Renal cortex interstitium (tissue), 15 donors: Measurements from ENCODE around the gene OSCP1. TPM values are rescaled to one million over a fixed set of nuclear protein-coding genes. Genes with fewer than 3 reads are reported as not detected.
"Not testable (repeated sequence)": the region's sequence is repeated elsewhere in the genome, so short reads cannot be mapped to it uniquely, and the experiment has no call there.

Experiments used
- DNase-seq, 11 donors: peaks; one replicate each; pipeline ENCODE4 v3.0.0-alpha.2; 2013; ENCODE audit warnings: low read depth in 9 of 11, low spot score in 4 of 11; ENCODE audit errors: extremely low read depth in 1 of 11
- long read RNA-seq, 16 experiments: transcript quantifications; one replicate each; lab custom pipeline, GENCODE V29; 2026
- polyA plus RNA-seq, 3 donors: library from polyadenylated mRNA; unstranded; fragments of 120-200 nt; gene quantifications; one replicate each; pipeline ENCODE4 v1.2.1, GENCODE V29; 2013; ENCODE audit not compliant: insufficient read length in 3 of 3

OSCP1 gene, protein sequence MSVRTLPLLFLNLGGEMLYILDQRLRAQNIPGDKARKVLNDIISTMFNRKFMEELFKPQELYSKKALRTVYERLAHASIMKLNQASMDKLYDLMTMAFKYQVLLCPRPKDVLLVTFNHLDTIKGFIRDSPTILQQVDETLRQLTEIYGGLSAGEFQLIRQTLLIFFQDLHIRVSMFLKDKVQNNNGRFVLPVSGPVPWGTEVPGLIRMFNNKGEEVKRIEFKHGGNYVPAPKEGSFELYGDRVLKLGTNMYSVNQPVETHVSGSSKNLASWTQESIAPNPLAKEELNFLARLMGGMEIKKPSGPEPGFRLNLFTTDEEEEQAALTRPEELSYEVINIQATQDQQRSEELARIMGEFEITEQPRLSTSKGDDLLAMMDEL
- polyA plus RNA-seq: 10 to 100 TPM; 21.2 to 32.4 (median 22.6) TPM
- long read RNA-seq, donor 1, partial matches to known transcripts: 0 of 4 reads
- long read RNA-seq, donor 1, other reads (novel, unspliced or antisense): 0 of 4 reads
- long read RNA-seq, donor 2, partial matches to known transcripts: 0 of 2 reads
- long read RNA-seq, donor 2, other reads (novel, unspliced or antisense): 0 of 2 reads
- long read RNA-seq, donor 3, transcript OSCP1-201 (10 exons, 1,455 nt): major isoform, 6 of 8 reads
- long read RNA-seq, donor 3, partial matches to known transcripts: 0 of 8 reads
- long read RNA-seq, donor 3, other reads (novel, unspliced or antisense): 0 of 8 reads
- long read RNA-seq, donor 4, partial matches to known transcripts: 0 of 2 reads
- long read RNA-seq, donor 4, other reads (novel, unspliced or antisense): 0 of 2 reads
- long read RNA-seq, donor 5: 0 reads
- long read RNA-seq, donor 6, transcript OSCP1-201 (10 exons, 1,455 nt): major isoform, 7 of 9 reads
- long read RNA-seq, donor 6, partial matches to known transcripts: 0 of 9 reads
- long read RNA-seq, donor 6, other reads (novel, unspliced or antisense): 0 of 9 reads
- long read RNA-seq, donor 7, partial matches to known transcripts: 0 of 5 reads
- long read RNA-seq, donor 7, other reads (novel, unspliced or antisense): 0 of 5 reads
- long read RNA-seq, donor 8, transcript OSCP1-201 (10 exons, 1,455 nt): major isoform, 7 of 15 reads
- long read RNA-seq, donor 8, partial matches to known transcripts: 5 of 15 reads
- long read RNA-seq, donor 8, other reads (novel, unspliced or antisense): 0 of 15 reads
- long read RNA-seq, donor 9, partial matches to known transcripts: 0 of 2 reads
- long read RNA-seq, donor 9, other reads (novel, unspliced or antisense): 0 of 2 reads
- long read RNA-seq, donor 10, partial matches to known transcripts: 0 of 3 reads
- long read RNA-seq, donor 10, other reads (novel, unspliced or antisense): 0 of 3 reads
- long read RNA-seq, donor 11, transcript OSCP1-202 (5 exons, 767 nt): major isoform, 5 of 7 reads
- long read RNA-seq, donor 11, partial matches to known transcripts: 0 of 7 reads
- long read RNA-seq, donor 11, other reads (novel, unspliced or antisense): 0 of 7 reads
- long read RNA-seq, donor 12, partial matches to known transcripts: 0 of 2 reads
- long read RNA-seq, donor 12, other reads (novel, unspliced or antisense): 0 of 2 reads
- long read RNA-seq, donor 13, transcript OSCP1-201 (10 exons, 1,455 nt): major isoform, 10 of 12 reads
- long read RNA-seq, donor 13, partial matches to known transcripts: 0 of 12 reads
- long read RNA-seq, donor 13, other reads (novel, unspliced or antisense): 0 of 12 reads
- long read RNA-seq, donor 14, partial matches to known transcripts: 0 of 3 reads
- long read RNA-seq, donor 14, other reads (novel, unspliced or antisense): 0 of 3 reads
- long read RNA-seq, donor 15, partial matches to known transcripts: 0 of 2 reads
- long read RNA-seq, donor 15, other reads (novel, unspliced or antisense): 0 of 2 reads
- long read RNA-seq, donor 16, transcript OSCP1-201 (10 exons, 1,455 nt): major isoform, 13 of 16 reads
- long read RNA-seq, donor 16, partial matches to known transcripts: 0 of 16 reads
- long read RNA-seq, donor 16, other reads (novel, unspliced or antisense): 0 of 16 reads

DNA sequence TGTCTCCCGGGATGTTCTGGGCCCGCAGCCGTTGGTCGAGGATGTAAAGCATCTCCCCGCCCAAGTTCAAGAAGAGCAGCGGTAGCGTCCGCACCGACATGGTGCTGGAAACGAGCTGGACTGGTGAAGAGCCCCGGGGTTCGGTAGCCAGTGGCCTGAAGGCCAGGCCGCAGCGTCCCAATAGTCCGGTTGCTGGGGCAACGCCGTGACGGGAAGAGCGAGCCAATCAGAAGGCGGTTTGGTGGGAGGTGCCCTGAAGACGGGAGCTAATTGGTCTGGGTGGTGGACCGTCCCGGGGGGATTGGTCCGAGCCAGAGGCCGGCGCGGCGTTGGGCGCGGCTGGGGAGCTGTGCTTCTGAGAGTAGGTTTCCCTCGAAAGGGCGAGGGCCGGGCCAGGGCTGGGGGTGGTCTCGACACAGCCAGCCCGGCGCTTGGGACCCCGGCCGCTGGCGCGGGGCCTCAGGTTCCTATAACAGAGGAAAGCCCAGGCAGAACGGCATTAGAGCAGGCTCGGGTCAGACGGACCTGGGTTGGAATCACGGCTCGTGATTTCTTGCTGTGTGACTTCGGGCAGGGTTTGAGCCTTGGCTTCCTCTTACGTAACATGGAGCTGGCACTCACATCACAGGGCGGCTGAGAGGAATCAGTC lies at the start of gene OSCP1:
TSS of gene OSCP1 (minus strand) at position 182 of the 649 bp plus-strand sequence. CDS start at position 100, 82 bp downstream.
- peak; percentile 91 to 97 (median 95) for DNase-seq

DNA sequence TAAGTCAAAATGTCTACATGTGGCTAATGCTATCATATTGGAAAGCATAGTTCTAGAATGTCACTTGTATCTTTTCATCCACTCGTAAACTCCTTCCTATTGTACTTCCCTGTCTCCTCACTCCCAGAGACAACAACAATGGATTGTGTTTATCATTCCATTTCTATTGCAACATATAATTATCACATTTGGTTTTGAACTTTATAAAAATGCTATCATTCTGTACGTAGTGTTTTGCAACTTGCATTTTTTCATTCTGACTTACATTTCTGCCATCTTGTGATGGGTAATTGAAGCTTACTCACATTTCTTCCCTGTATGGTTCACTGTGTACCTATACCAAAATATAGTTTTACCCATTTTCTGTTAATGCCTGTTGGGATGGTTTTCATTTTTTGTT lies 47.0 kb upstream of the OSCP1 start:
- no peak for DNase-seq

DNA sequence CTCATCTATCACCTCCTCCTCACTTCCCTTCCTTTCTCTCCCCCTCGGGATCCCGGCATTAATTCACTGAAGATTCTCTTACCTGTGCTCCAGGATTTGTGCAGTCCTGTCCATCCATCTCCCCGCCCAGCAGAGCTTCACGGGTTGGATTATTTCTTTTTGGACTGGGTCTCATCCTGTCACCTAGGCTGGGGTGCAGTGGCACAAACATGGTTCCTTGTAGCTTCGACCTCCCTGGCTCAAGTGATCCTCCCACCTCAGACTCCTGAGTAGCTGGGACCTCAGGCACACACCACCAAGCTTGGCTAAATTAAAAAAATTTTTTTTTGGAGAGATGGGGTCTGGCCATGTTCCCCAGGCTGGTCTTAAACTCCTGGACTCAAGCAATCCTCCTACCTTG lies 44.7 kb upstream of the OSCP1 start:
- DNase-seq: no peak

DNA sequence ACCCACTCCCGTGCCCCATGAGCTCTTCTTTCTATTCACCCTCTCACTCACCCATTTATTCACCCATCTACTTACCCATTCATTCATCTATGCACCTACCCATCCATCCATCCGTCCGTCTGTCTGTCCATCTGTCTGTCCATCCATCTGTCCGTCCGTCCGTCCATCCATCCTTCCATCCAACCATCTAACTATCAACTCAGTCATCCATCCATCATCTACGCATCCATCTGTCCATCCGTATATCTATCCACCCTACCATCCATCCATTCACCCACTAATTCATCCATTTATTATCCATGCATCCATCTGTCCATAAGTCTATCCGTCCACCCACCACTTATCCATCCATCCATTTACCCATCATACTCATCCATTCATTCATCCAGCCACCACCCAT lies 43.3 kb upstream of the OSCP1 start:
- no peak for DNase-seq

DNA sequence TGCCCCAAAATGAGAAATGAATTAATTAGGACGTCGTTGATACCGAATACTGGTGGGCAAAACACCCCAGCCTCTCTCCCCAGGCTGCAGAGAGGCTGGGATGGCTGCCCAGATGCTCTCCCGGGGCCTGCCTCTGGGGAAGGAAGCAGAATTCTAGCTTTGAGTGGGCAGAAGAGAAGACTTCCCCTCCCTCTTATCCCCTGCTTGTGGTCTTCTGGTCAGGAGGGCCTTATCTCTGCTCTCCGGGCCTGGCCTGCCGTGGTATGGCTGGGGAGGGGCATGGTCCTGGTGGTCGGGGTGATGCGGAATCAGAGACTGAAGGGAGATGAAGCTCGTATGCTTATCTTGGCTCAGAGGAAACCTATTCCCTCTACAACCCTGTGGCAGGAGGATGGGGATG lies 42.2 kb upstream of the OSCP1 start:
- no peak for DNase-seq

DNA sequence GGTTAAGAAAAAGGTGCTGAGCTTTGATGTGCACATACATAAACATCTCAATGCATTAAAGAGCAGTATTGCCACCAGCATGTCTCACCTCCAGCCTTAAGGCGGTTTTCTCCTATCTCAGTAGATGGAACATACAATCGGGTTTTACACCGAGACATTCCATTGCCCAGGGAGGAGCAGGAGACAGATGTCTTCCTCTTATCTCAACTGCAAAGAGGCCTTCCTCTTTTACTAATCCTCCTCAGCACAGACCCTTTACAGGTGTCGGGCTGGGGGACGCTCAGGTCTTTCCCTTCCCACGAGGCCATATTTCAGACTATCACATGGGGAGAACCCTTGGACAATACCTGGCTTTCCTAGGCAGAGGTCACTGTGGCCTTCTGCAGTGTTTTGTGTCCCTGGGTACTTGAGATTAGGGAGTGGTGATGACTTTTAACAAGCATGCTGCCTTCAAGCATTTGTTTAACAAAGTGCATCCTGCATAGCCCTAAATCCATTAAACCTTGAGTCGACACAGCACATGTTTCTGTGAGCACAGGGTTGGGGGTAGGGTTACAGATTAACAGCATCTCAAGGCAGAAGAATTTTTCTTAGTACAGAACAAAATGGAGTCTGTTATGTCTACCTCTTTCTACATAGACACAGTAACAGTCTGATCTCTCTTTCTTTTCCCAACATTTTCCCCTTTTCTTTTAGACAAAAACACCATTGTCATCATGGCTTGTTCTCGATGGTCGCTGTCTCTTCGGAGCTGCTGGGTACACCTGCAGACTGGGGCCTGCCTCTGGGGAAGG lies 39.2 kb upstream of the OSCP1 start:
- not testable (repeated sequence) for DNase-seq

DNA sequence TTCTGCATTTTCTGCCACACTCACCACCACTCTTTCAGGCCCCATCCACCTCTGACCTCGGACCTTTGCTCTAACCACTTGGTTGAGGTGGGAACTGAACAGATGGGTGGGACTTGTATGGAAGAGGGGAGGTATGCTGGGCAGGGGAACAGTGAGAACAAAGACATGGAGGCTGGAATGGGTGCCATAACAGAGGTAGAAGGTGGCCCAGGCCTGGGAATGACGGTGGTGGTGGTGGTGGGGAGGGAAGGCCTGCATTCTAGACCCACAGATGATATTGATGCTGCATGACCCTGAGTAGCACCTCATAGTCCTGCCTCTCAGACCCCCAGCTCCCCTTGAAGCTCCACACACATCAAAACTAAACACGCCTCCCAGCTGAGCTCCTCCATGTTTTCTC lies 37.7 kb upstream of the OSCP1 start:
- DNase-seq: no peak

DNA sequence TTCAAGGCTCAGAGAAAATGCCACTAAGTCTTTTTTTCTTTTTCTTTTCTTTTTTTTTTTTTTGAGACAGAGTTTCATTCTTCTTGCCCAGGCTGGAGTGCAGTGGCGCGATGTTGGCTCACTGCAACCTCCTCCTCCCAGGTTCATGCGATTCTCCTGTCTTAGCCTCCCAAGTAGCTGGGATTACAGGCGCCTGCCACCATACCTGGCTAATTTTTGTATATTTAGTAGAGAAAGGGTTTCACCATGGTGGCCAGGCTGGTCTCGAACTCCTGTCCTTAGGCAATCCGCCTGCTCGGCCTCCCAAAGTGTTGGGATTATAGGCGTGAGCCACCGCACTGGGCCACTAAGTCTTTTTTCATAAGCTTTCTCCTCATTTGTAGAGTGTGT lies 37.1 kb upstream of the OSCP1 start:
- DNase-seq: not testable (repeated sequence)

DNA sequence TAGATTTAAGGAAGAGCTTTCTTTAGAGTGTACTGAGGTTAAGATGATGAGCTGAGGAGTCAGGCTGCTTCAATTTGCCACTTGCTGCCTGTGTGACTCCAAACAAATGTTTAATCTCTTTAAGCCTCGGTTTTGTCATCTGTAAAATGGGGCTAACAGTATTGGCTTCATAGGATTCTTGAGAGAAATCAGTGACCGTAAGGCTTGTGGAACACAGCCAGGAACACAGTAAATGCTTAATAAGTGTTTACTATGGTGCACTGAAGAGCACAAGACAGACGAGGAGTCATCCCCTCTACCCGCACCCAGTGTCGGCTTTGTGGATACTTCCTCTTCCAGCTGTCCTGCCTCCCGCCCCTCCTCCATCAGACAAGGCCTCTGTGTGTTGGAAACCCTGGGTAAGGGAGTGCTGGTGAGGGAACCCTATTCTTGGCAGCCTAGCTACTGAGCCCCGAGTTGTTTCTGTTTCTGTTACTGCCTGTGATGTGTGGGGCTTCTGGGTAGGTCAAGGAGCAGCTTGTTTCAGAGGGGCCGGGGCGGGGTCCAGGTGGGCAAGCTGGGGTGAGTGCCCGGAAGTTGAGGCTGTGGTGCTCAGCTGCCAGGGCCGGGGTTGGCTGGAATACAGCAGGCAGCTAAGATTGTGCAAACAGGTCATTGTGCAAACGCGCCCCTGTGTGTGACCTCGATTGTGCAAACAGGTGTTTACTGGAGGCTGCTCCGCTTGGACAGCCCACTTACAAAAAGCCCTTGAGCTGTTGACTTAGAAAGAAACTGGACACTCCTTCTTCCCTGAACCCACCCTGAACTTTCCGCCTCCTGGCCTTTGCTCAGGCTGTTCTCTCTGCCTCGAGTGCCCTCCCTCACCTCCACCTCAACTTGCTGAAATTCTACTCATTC lies 36.4 kb upstream of the OSCP1 start:
- peak in 1 of 11 donors; percentile 29 for DNase-seq

DNA sequence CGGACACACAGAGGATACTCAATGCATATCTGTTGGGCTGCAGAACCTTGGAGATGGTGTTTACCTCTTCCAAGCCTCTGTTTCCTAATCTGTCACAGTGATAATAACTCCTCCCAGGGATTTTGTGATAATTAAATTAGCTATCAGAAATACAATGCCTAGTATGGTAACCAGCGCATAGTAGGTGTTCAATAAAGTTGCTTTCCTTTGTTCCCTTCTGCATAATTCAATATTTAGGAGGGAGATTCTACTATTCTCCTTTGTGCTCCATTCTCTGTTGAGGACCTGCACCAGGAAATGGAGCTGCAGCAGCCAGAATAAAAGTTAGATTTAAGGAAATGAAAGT lies 35.8 kb upstream of the OSCP1 start:
- DNase-seq: no peak

DNA sequence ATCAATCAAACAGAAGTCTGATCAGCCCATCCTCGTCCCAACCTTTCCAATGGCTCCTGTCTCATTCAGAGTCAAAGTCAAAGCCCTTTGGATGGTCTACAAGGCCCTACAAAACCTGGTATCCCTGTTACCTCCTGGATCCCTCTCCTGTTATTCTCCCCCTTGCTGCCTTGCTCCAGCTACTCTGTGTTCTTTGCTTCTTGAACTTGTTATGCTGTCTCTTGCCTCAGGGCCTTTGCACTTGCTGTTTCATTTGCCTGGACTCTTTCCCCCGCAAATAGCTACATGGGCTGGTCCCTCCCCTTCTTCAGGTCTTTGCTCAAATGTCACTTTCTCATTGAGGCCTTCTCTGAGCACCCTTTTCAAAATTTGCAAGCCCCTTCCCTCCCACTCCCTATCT lies 33.8 kb upstream of the OSCP1 start:
- DNase-seq: no peak

DNA sequence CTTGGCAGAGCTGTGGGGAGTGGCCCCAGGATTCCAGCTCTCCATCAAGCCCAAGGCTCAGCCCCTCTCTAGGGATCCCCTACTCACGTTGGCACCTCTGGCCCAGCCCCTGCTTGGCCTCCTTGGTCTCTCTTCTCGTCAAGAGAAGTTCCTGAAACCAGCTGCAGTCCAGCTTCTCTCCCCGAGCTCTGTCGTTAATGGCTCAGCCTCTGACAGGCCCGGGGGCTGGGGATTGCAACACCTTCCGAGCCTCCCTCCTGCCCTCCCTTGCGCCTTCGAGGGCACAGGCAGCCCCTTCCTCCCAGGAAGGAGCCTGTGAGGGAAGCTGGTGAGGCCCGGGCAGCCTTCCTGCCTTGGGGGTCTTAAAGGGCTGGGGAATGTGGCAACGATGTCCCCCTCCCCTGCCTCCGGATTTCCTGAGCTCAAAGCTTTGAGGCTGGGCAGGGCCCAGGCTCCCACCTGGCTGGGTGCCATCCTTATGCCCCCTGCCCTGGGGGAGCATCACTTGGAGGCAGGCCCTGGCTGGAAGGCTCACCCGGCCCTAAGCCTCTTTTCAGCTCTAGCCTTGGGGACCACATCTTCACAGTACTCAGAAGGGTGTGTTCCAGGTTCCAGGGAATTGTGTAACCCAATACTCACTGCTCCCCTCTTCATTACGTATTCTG lies 32.6 kb upstream of the OSCP1 start, which contains the start of gene CSF3R:
TSS of gene CSF3R (minus strand) at position 190 of the 665 bp plus-strand sequence. CDS start 3,417 bp downstream, outside the sequence.
- no peak for DNase-seq

DNA sequence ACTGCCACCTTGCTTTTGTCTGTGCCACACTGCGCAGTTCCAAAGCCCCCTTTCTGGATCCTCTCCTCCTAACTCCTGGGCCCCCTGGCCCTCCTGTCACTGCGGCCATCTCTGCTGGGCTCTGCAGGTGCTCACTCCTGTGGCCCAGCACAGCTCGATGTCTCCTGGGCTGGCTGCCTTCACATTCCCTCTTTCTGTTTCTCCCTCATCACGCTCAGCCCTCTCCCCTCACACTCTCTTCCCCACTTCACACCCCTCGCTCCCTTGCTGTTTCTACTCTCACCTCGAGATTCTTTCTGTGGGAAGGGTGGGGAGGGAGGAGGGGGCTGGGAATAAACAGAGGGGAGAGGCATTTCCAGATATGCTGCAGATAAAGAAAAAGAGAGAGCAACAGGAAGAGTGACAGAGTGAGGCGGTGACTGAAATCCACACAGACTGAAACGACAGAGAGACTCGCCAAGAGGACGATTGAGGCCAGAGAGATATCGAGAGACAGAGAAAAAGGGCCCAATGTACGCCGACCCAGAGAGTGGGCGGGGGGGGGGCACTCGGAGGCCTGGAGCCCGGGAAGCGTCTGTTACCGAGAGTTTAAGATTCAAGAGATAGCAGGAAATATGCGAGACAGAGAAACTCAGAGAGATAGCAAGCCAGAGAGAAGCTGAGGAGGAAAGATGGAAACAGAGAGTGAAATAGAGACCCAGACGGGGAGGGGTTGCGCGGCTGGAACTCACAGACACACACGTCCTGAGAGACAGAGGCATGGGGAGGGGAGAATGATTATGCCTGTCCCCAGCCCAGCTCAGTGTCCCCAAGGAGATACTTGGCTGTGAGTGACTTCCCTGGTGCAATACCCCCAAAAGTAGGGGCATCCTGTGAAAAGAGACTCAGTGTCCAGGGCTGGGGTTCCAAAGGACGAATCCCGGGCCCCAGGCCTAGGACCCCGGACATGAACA lies 31.8 kb upstream of the OSCP1 start:
- DNase-seq: no peak

DNA sequence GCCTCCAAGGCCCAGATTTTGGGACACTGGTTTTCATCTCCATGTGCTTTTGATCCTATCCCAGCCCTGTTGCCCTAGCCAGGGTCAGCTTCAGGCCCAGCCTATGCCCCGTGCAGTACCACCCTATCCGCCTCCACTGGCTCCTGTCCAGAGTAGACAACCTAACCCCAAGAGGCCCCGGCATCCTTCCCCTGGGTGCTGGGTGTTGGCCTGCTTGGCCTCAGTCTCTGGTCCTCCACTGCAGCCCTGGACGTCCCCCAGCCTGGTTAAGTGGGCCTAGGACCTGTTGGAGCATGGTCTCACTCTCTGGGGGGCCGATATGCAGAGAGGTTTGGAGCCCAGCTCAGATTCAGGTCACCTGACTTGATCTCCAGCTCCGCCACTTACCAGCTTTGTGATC lies 30.8 kb upstream of the OSCP1 start:
- no peak for DNase-seq
